Measurements from ENCODE around the gene ELP4. TPM values are rescaled to one million over a fixed set of nuclear protein-coding genes. Genes with fewer than 3 reads are reported as not detected.

ELP4 gene
- total and polyA plus RNA-seq, 8 donors: 15.5 to 26.0 (median 21.9) TPM

DNA sequence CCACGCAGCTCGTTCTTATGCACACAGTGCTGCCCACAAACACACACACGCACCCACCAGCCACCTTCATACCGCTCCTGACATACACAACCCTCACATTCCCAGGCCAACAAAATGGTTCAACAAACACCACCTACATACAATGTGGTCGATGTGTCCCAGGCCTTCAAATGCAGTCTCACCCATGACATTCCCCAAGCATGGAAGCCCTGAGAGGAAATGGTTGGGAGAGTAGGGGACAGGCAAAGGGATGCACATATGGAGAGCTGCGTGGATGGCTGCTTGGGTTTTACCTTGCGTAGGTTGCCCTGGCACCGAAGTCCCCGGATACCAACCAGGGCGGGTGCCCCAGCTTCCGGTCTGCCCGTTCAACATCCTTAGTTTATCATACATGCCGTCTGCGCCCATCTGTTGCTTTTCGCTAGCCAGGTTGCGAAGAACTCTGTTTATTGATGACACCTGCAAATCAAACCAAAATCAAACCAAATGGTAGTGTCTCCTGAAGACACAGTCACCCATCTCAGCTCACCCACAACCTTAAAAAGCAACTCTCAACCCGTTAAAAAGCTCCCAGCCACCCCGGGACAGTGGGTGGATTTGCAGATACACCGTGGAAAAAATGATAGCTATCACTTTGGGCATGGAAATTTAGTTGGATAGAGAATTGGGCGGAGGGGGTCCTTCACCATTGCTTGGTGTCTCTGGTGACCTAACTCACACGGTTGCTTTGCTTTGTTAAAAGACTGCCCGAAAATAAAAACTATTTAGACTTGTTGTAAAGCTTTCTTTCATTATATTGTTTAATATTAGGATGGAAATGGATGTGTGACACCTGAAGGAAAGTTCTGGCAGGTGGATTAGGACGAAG, 291.1 kb downstream of the ELP4 start:
- no peaks in the 10 kb centered on the region for H3K9me3 ChIP-seq
- TF ChIP-seq, protein P1, sequence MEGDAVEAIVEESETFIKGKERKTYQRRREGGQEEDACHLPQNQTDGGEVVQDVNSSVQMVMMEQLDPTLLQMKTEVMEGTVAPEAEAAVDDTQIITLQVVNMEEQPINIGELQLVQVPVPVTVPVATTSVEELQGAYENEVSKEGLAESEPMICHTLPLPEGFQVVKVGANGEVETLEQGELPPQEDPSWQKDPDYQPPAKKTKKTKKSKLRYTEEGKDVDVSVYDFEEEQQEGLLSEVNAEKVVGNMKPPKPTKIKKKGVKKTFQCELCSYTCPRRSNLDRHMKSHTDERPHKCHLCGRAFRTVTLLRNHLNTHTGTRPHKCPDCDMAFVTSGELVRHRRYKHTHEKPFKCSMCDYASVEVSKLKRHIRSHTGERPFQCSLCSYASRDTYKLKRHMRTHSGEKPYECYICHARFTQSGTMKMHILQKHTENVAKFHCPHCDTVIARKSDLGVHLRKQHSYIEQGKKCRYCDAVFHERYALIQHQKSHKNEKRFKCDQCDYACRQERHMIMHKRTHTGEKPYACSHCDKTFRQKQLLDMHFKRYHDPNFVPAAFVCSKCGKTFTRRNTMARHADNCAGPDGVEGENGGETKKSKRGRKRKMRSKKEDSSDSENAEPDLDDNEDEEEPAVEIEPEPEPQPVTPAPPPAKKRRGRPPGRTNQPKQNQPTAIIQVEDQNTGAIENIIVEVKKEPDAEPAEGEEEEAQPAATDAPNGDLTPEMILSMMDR (IDR thresholded peaks at IDR 0.05): no peak
- peaks cover 98 to 100% of the 10 kb centered on the region in 2 donors for H3K27me3 ChIP-seq
- H3K4me3 ChIP-seq: no peak overlapping the region
- H3K4me1 ChIP-seq: peaks cover 0 to 16% of the 10 kb centered on the region in 2 donors
- no peak for ATAC-seq
- intact Hi-C loops (cut with DNase I): no loop called here
- H3K36me3 ChIP-seq: no peaks in the 10 kb centered on the region
- no peak overlapping the region for H3K27ac ChIP-seq
- no peak for DNase-seq

DNA sequence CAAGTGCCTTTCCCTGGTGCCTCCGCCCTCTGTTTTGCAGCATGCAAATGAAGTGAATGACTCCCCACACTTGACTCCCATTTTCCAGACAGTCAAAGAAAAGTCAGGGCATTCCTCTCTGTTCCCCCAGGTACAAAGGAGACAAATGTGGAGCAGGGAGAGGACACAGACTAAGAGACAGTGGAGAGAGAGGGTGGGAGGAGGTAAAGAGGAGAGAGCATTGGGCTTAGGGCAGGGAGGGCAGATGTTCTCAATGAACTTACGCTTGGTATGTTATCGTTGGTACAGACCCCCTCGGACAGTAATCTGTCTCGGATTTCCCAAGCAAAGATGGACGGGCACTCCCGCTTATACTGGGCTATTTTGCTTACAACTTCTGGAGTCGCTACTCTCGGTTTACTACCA, 291.7 kb downstream of the ELP4 start:
- no peak for ATAC-seq
- Histone ChIP-seq H3K36me3 (no peaks in the 10 kb centered on the region), H3K27ac (no peak overlapping the region), H3K4me3 (no peak overlapping the region), H3K4me1 (peaks cover 0 to 16% of the 10 kb centered on the region in 2 donors), H3K9me3 (no peaks in the 10 kb centered on the region), H3K27me3 (peaks cover 98 to 100% of the 10 kb centered on the region in 2 donors)
- no peak for DNase-seq
- intact Hi-C loops (cut with DNase I): no loop called here
- TF ChIP-seq, protein P1 (IDR thresholded peaks at IDR 0.05): no peak

DNA sequence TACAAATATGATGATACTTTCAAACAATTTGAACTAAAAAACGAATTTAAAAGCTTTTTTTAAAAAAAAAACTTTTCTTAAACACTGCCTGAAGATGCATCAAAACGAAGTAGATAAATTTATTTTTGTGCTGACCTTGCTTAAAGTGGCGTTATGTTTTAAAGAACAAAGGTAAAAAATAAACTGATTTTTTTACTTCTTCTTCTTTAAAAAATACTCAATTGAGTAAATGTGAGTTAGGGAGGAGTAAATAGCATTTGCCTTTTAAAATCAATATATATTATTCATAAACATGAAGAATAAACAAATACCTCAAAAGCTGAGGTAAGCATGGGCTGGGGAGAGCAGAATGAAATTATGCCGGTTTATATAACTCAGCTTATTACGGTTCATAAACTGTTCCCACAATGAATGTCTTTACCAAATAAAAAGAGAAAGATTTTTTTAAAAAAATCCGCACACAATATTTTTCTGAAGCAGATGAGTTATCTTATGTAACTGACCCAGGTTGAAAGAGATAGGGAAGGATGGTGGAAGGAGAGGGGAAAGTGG, 292.5 kb downstream of the ELP4 start:
- H3K27ac ChIP-seq: no peak overlapping the region
- ATAC-seq (no peak), DNase-seq (no peak)
- no peaks in the 10 kb centered on the region for H3K9me3 ChIP-seq
- H3K27me3 ChIP-seq: peaks cover 100% of the 10 kb centered on the region in 2 donors
- H3K36me3 ChIP-seq: no peaks in the 10 kb centered on the region
- H3K4me1 ChIP-seq: peaks cover 0 to 16% of the 10 kb centered on the region in 2 donors
- H3K4me3 ChIP-seq: no peak overlapping the region
- intact Hi-C loops (cut with DNase I): no loop called here
- TF ChIP-seq, protein P1 (IDR thresholded peaks at IDR 0.05): no peak

DNA sequence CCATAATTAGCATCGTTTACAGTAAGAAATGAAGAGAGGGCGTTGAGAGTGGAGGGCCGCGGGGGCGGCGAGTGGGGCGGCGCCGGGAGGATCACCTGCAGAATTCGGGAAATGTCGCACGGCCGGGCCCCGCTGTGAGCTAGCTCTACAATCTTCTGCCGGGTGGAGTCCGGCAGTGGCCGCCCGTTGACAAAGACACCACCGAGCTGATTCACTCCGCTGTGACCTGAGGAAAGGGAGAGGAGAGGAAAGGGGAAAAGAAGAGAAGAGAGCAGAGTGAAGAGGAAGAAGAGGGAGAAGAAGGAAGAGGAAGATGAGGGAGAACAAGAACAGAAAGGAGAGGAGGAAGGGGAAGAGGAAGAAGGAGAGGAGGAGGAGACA, 293.0 kb downstream of the ELP4 start:
- H3K36me3 ChIP-seq: no peaks in the 10 kb centered on the region
- TF ChIP-seq, protein P1 (IDR thresholded peaks at IDR 0.05): no peak
- H3K9me3 ChIP-seq: no peaks in the 10 kb centered on the region
- ATAC-seq (no peak), DNase-seq (peak in 1 of 4 donors; percentile 68)
- H3K27me3 ChIP-seq: peaks cover 100% of the 10 kb centered on the region in 2 donors
- H3K4me3 ChIP-seq: no peak overlapping the region
- intact Hi-C loops (cut with DNase I): no loop called here
- no peak overlapping the region for H3K27ac ChIP-seq
- peaks cover 0 to 16% of the 10 kb centered on the region in 2 donors for H3K4me1 ChIP-seq
